Retinal pigment epithelial cell (primary cell): ENCODE measurements around the gene CHST4.
"Not testable (repeated sequence)": the region's sequence is repeated elsewhere in the genome, so short reads cannot be mapped to it uniquely, and the experiment has no call there.

ENCODE experiments used
- DNase-seq: peaks from one replicate; pipeline ENCODE4 v3.0.0-alpha.2; 2010; ENCODE audit warnings: low read depth
- H3K4me3 ChIP-seq: 2 replicates; pipeline ENCODE4 v1.5.1; 2011; ENCODE audit warnings: mild to moderate bottlenecking, low read length, control low read depth, moderate library complexity
- TF ChIP-seq, protein P1 (sequence below): conservative IDR thresholded peaks from 2 replicates; pipeline ENCODE4 v1.5.1; 2011; ENCODE audit warnings: low read depth, low read length, control low read depth, inconsistent platforms

Gene CHST4

DNA sequence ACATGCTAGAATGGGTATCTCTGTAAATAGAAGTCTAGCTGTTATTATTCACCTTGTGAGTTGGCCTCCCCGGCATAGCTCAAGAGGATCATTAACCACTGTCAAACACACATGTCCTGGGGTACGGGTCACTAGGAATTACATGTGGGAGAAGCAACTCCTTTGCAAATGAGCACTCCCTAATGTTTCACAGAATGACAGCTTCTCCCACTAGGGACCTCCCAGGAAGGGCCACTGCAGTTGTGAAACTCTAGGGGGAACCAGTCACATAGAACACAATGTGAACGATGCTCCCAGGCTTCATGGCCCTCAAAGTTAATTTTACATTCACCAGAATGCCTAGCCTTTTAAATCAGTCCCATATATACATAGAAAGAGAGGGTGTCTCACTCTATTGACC, 24.7 kb upstream of the CHST4 start:
- no peak for DNase-seq
- no peak overlapping the region for H3K4me3 ChIP-seq
- TF ChIP-seq, protein P1, sequence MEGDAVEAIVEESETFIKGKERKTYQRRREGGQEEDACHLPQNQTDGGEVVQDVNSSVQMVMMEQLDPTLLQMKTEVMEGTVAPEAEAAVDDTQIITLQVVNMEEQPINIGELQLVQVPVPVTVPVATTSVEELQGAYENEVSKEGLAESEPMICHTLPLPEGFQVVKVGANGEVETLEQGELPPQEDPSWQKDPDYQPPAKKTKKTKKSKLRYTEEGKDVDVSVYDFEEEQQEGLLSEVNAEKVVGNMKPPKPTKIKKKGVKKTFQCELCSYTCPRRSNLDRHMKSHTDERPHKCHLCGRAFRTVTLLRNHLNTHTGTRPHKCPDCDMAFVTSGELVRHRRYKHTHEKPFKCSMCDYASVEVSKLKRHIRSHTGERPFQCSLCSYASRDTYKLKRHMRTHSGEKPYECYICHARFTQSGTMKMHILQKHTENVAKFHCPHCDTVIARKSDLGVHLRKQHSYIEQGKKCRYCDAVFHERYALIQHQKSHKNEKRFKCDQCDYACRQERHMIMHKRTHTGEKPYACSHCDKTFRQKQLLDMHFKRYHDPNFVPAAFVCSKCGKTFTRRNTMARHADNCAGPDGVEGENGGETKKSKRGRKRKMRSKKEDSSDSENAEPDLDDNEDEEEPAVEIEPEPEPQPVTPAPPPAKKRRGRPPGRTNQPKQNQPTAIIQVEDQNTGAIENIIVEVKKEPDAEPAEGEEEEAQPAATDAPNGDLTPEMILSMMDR, result no peak

DNA sequence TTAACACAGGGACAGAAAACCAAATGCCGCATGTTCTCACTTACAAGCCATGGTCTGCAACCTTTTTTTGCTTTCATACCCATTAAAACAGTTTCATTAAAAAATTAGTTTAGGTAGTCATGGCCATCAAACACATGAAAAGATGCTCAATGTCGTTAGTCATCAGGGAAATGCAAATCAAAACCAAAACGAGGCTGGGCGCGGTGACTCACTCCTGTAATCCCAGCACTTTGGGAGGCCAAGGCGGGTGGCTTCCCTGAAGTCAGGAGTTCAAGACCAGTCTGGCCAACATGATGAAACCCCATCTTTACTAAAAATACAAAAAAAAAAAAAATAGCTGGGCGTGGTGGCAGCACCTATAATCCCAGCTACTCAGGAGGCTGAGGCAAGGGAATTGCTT, 22.2 kb upstream of the CHST4 start:
- DNase-seq, H3K4me3 ChIP-seq: not testable (repeated sequence)

DNA sequence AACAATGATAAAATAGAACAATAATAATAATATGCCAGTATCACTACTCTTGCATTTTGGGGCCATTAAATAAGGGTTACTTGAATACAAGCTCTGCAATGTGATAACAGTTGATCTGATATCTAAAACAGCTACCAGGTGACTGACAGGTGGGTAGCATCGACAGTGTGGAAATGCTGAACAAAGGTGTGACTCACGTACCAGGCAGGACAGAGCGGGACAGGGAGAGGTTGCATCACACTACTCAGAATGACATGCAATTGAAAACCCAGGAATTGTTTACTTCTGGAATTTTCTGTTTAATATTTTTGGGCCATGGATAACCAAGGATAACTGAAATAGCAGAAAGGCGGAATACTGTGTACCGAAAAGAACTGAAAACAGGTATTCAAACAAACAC, 21.3 kb upstream of the CHST4 start:
- no peak for DNase-seq
- TF ChIP-seq, protein P1, result no peak
- no peak overlapping the region for H3K4me3 ChIP-seq

DNA sequence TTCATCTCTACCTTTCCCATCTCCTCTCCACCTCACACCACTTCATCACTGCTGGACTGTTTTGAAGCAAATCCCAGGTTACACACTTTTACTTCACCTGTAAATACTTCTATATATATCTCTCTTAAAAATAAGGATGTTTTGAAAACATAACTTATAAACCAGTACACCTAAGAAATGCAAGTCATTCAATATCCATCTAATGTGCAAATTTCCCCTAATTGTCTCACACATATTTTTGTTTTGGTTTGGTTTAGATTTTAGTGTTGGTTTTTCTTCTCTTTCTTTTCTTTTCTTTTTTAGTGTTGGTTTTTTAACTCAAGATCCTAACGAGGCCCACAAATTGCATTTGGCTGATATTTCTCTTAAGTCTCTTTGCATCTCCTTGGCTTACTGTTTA, 19.2 kb upstream of the CHST4 start:
- no peak for DNase-seq
- TF ChIP-seq, protein P1, result no peak
- no peak overlapping the region for H3K4me3 ChIP-seq

DNA sequence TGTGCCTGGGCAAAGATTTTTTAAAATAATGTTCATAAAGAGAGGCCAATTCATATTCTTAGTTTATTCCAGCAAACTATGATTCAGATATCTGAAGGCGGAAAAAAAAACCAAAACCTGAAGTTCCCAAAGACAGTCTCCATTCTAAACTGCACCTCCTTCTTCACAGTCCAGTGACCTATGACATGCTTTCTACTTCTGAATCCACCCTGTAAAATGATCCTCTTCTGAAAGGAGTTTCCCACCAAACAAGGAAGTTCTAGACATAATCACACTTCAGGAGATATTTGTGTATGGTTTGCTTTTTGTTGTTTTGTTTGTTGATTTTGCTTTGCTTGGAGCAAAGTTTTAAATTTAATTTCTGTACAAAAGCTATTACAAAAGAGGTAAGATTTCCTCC, 12.9 kb upstream of the CHST4 start:
- H3K4me3 ChIP-seq, result no peak overlapping the region
- TF ChIP-seq, protein P1, result no peak
- DNase-seq, result no peak

DNA sequence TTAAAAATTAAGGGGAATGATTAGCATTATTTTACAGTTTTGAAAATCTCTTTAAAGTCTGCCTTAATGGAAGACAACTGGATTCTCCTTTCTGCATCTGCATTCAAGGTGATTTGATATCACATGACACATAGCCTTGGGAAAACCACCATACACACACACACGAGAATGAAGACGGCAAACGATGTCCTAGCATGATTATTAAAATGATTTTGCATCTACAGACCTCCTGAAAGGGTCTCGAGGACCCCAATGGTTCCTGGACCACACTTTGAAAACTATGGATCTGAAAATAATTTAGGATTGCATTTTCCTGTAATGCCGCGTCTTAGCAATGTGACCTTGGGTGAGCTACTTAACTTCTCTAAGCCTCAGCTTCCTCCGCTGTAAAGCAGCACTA, 11.8 kb upstream of the CHST4 start:
- TF ChIP-seq, protein P1, result no peak
- DNase-seq, result no peak
- no peak overlapping the region for H3K4me3 ChIP-seq

DNA sequence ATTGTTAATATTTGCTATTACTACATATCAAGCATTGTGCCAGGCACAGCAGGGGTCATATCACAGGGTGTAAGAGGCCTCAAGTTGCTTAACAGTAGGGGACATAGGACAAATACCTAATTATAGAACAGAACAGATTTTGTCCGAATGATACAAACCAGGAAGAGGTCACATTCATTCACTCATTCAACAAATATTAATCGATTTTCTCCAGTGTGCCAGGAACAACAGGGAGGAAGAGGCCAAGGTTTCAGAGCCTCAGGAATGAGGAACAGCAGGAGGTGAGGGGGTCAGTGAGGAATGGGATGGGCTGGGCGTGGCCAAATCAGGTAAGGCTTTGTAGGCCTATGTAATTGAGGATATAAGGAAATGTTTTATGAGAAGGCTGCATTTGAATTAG, 11.2 kb upstream of the CHST4 start:
- H3K4me3 ChIP-seq, result no peak overlapping the region
- DNase-seq, result no peak
- TF ChIP-seq, protein P1, result no peak

DNA sequence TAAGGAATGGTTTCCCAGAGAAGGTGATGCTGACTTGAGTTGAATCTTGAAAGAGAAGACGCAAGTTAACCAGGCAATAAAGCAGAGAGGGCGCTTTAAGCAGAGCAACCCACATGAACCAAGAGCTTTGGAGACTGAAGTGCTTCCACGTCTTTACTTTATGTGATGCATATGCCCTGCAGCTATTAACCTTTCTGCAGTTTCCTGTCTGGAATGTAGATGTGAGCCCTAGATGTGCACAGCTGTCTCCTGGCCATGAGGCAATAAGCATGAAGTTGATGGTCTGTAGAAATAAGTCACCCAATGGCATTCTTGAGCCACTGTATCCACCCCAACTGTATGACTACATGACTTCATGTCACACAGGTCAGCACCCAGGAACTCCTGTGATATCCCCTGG, 5.7 kb upstream of the CHST4 start:
- no peak for DNase-seq
- H3K4me3 ChIP-seq, result no peak overlapping the region
- TF ChIP-seq, protein P1, result no peak
